ENCODE measurements around the gene LGALS1.
"Not testable (repeated sequence)": the region's sequence is repeated elsewhere in the genome, so short reads cannot be mapped to it uniquely, and the experiment has no call there.

The LGALS1 gene

DNA sequence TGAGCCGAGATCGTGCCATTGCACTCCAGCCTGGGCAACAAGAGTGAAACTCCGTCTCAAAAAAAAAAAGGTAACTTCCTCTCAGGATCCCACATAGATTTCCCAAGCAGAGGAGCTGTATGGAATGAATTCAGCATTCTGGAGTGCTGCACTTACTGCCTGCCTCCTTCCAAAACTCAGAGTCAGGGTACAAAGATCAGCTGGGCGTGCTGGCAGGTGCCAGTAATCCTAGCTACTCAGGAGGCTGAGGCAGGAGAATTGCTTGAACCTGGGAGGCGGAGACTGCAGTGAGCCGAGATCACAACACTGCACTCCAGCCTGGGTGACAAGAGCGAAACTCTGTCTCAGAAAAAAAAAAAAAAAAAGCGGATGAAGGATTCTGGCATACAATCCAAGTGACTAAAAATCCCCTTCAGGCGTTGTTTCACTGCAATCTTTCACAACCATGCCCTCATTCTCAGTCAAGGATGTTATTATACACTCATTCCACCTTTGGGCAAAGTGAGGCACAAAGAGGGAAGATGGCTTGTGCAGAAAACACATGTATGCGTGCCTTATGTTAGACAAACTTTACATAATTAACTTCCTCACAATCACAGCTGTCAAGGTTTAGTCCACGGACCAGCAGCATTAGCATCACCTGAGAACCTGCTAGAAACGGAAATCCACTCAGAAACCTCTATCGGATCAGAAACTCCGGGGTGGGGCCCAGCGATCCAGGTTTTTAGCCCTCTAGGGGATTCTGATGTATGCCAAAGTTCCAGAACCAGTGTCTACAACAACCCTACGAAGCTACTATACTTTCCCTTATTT, 9.6 kb downstream of the LGALS1 start:
- DNase-seq (ENCODE audit: insufficient read length, low spot score) (no peak), FAIRE-seq (no peak)

DNA sequence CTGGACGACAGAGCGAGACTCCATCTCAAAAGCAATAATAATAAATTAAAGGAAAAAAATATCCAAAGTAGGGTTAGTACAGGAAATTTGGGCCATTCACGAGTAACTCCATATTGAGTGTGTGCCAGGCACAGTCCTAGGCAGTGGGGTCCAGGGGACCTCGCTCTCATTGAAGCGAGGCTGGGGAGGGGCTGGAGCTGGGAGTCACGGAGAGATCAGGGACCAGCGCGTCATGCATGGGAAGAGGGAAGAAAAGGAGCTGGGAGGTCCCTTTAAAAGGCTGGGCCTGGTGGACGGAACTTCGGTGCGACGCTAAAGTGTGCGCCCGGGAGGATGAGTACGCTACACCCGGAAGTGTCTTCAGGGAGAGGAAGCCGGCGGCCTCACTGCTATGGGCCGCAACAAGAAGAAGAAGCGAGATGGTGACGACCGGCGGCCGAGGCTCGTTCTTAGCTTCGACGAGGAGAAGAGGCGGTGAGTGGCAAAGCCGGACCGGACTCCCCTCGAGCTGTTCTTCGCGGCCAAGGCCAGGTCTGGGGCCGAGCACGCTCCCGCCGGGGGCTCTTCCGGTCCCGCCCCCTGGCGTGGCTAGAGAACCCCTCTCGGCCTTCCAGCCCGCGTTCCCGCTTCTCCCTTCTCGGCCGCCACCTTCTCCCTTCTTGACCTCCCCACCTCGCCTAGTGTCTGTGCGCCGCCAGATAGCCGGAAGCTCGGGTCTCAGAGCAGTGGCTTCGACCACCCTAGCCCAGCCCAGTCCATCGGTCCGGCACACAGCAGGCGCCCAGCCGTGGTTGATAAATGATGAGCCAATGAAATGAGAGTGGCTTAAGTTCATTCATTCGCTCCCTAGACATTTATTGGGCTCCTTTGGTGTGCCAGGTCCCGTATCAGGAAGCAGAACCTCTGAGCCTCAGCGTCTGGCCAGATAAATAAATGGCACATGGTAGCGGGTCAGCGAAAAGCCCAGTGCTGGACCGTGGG, 10.9 kb downstream of the LGALS1 start, which contains the start of gene NOL12:
NOL12 (plus strand) TSS at position 342 of the 981 bp plus-strand sequence; CDS start at position 392, 50 bp downstream.
- DNase-seq (ENCODE audit: insufficient read length, low spot score) (peak; percentile 61), FAIRE-seq (peak; percentile 77)

DNA sequence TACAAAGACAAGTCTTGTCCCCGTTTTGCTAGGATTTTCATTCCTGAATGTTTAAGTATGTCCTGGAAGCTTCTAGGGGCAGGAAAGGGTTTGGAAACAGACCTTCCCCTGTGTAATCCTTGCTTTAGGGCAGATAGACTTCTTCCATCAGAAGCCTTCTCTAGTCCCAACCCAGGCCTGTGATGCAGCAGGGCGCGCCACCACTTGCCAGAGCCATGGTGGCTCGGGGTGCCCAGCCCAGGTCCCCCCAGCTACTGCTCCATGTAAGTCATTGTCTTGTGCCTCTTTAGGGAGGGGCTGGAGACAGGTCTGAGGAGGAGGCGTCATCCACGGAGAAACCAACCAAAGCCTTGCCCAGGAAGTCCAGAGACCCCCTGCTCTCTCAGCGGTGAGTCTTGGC, 15.0 kb downstream of the LGALS1 start:
- DNase-seq (ENCODE audit: insufficient read length, low spot score) (no peak), FAIRE-seq (no peak)

DNA sequence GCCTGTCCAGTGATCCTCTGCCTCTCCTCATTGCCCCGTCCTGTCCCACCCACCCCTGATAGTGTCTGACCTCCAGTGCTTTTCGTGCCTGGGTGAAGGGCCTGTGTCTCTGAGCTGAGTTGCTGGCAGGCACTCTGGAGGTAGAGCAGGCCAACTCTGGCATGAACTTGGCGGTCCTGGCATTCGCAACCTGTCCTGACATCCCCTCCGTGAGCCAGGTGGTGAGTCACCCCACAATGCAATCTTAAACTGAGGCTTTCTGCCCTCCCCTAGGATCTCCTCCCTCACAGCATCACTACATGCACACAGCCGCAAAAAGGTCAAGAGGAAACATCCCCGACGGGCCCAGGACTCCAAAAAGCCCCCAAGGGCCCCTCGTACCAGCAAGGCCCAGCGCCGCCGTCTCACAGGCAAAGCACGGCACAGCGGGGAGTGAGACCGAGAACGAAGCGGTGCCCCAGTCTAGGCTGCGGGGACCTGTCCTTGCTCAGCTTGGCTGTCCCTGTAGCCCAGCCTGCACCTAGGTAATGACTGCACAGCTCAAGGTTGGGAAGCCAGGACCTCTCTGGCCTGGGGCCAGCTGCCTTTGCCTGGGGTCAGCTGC, 15.6 kb downstream of the LGALS1 start:
- DNase-seq (ENCODE audit: insufficient read length, low spot score) = no peak
- no peak for FAIRE-seq

DNA sequence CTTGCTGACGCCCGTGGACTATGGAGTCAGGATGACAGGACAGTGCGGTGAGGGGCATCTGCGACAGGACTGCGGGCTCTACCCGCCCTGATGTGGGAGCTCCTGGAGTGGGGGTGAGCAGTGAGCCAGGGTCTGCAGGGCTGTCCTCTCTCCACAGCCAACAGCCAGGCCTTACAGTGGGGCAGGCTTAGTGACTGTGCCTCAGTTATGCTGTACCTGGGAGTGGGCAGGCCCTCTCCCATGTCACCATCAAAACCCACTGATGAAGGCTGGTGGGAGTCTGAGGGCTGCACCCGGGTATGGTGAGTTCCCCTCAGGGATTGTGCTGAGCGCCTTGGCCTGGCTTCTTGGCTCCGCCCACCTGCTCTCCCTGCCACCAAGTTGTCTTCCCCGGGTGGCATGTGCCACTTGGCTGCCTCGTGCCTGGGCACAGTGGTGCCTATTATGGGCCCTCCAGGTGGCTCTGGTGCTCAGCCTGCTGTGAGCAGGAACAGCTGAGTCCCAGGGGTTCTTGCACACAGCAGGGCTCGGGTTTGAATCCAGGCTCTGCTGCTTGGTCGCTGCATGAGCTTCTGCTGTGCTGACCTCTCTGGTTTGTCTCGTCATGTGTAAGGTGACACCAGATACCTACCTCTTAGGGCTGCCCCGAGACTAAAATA, 17.3 kb downstream of the LGALS1 start:
- no peak for FAIRE-seq

DNA sequence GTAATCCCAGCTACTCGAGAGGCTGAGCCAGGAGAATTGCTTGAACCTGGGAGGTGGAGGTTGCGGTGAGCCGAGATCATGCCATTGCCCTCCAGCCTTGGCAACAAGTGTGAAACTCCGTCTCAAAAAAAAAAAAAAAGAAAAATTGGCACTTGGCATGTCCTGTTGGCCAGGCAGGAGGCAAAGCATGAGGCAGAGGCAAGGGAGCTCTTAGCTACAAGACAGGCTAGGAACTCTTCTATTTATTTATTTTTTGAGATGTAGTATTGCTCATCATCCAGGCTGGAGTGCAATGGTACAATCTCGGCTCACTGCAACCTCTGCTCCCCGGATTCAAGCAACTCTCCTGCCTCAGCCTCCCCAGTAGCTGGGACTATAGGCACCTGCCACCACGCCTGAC, 18.7 kb downstream of the LGALS1 start:
- DNase-seq (ENCODE audit: insufficient read length, low spot score); FAIRE-seq: not testable (repeated sequence)

More for the DNA sequence above, 17.3 kb downstream of the LGALS1 start:
- no peak for DNase-seq (ENCODE audit: insufficient read length, low spot score)

DNA sequence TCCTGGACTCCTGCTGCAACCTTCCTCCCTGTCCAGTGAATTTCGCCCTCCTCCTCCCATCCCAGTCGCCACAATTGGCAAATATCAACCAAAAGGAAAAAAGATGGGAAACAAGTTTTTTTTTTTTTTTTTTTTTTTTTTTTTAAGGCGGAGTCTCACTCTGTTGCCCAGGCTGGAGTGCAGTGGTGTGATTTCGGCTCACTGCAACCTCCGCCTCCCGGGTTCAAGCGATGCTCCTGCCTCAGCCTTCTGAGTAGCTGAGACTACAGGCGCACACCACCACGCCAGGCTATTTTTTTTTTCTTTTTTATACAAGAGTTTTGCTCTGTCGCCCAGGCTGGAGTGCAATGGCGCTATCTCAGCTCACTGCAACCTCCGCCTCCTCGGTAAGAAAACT, 20.8 kb downstream of the LGALS1 start:
- FAIRE-seq; DNase-seq (ENCODE audit: insufficient read length, low spot score): not testable (repeated sequence)

DNA sequence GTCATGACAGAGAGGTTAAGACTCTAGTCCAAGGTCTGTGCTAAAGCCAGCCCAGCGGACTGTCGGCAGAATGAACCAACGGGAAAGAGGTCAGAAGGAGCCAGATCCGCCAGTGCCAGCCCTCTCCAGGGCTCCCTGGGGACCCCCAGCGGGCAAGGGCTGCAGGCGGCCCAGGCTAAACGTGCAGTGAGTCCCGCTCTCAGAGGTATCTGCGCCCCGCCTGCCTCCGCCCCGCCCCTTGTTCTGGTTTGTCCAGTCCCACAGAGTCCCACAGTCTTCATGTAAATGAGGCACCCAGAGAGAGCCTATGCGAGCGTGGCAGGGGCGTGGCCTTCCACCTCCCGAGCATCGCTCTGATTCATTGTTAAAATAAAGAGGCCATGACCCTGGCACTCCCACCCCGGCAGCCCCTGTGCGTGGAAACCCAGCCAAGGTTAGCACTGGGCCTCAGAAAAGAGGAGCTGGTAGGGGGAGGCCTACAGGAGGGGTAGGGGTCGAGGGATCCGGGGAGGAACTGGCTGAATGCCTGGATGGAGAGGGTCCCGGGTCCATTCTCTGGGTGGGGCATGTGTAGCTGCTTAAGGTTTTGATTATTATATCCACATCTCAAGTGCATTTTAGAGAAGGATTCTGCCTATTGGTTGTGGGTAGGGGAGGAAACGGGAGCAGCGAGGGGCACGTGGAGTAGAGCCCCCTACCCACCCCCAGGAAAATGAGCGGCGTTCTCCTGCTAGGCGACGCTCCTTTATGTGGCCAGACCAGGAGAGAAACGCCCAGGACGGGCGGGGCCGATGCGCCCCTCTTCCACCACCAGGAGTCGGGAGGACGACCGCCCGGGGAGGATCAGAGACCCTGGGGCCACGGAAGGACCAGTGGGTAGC, 21.5 kb downstream of the LGALS1 start, which contains the start of gene TRIOBP:
TRIOBP (plus strand) TSS at position 392 of the 881 bp plus-strand sequence. CDS start 4,318 bp downstream, outside the sequence.
- DNase-seq (ENCODE audit: insufficient read length, low spot score) = peak; percentile 86
- peak; percentile 4 for FAIRE-seq

DNA sequence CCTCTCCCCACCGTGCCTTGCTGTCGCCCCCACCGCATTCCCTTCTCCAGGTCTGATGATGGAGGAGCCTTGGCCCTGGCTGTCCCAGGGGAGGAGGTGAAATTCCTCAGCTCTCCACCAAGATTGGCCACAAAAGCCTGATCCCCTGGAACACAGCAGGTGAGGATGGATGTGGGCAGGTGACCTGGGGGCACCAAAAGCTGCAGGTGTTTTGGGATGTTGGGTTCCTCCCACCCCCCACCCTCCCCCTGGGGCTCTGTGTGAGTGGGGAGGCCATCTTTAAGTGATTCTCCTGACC, 22.1 kb downstream of the LGALS1 start:
- DNase-seq (ENCODE audit: insufficient read length, low spot score) = no peak
- FAIRE-seq = no peak

DNA sequence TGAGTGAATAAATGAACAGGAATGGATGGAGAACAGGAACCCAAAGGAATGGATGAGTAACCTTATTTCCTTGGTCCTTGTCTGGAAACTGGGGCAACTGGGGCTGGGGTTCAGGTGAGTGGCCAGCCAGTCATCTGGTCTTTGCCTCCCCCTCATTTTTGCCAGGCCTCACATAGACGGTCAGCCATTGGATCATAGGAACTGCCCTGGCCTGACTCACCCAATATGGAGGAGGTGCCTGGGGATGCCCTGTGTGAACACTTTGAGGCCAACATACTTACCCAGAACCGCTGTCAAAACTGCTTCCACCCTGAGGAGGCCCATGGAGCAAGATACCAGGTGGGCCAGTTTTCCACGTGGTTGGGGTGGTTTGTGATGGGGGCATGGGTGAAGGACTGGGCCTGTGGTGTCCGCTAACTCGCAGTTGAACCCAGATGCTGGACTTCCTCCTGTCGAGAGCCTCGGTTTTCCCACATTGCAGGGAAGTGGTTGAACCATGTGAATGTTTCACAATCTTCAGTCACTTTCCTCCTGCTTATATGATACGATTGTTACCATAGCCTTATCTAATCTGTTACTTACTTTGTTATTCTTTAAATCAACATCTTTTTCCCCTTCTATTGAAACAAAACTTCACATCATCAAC, 25.8 kb downstream of the LGALS1 start:
- FAIRE-seq (no peak), DNase-seq (ENCODE audit: insufficient read length, low spot score) (no peak)

DNA sequence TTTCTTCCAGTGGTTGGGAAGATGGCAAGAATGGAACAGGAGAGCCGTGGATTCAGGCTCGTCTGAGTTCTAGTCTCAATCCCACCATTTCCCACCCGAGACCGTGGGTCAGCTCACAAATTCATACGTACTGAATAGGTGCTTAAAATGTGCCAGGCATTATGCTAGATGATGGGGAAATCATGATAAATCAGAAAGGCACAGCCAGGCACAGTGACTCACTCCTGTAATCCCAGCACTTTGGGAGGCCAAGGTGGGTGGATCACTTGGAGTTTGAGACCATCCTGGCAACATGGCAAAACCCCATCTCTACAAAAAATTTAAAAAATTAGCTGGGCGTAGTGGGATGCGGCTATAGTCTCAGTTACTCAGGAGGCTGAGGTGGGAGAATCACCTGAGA, 28.5 kb downstream of the LGALS1 start:
- DNase-seq (ENCODE audit: insufficient read length, low spot score) (no peak), FAIRE-seq (no peak)

DNA sequence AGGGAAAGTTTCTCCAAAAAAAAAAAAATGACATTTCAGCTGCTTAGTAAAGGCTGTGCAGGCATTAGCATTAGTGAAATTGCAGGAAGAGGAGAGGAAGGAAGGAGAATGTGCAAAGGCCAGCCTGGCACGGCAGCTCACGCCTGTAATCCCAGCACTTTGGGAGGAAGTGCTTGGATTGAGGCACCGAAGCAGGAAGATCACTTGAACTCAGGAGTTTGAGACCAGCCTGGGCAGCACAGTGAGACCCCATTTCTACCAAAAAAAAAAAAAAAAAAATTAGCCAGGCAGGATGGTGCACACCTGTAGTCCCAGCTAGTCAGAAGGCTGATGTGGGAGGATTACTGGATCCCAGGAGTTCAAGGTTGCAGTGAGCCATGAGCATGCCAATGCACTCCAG, 29.2 kb downstream of the LGALS1 start:
- no peak for FAIRE-seq
- no peak for DNase-seq (ENCODE audit: insufficient read length, low spot score)

DNA sequence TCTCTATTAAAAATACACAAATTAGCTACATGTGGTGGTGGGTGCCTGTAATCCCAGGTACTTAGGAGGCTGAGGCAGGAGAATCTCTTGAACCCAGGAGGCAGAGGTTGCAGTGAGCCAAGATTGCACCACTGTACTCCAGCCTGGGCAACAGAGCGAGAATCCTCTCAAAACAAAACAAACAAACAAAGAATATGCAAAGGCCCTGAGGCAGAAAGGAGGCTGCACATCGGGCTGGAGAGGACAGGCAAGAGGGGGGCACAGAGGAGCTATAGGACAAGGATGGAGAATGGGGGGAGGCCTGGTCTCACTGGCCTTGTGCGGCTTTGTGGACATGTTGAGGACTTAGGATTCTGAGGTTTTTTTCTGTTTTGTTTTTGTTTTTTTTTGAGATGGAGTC, 29.8 kb downstream of the LGALS1 start:
- DNase-seq (ENCODE audit: insufficient read length, low spot score) = no peak
- no peak for FAIRE-seq

DNA sequence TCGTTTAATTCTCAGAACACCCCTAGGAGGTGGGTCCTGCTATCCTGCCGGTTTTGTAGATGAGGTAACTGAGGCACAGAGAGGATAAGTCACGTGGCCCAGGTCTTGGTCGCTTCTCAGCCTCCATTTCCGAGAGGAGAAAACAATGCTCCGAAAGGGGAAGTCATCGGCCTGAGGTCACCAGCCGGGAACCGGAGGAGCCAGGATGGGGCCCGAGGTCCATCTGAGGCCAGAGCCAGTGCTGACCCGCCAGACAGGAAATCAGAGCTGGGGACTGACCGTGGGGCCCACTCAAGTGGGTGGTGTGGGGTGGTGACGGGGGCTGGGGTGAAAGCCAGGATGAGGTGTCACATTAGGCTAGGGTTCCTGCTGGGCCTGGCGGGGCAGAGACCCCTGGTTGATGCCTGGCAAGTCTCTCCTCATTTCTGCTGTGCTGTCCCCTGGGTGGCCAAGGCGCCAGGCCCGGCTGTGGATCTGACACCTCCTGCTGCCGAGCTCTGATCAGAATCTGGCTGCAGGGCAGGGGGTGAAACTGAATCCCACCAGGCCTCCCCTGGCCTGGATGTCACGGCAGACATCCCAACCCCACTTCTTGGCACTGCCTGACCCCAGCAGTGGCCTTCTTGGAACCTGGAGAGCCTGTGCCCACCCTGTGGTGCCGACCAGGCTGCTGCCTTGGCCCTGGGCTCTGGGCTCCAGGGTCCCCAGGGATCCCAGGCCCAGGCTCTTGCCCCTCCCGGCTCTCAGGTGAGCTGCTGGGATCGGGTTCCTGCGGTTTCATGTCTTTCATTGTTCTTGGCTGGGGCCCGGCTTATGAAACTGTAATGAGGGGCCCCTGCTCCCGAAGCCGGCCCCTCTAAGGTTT, 33.4 kb downstream of the LGALS1 start:
- no peak for FAIRE-seq
- no peak for DNase-seq (ENCODE audit: insufficient read length, low spot score)

DNA sequence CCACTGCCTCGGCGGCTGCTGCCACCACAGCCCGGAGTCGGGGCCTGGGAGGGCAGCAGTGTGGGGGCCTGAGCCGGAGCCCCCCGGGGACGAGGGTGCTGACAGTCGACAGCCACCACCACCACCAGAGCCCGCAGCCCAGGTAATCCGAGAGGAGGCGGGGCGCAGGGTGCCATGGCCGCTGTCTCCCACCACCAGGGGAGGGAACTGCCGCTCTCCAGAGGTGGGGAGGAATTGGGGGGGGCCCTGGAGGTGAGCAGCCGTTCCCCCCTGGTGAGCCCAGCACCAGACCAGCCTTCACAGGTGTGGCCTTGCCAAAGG, 34.0 kb downstream of the LGALS1 start:
- FAIRE-seq (no peak), DNase-seq (ENCODE audit: insufficient read length, low spot score) (no peak)

DNA sequence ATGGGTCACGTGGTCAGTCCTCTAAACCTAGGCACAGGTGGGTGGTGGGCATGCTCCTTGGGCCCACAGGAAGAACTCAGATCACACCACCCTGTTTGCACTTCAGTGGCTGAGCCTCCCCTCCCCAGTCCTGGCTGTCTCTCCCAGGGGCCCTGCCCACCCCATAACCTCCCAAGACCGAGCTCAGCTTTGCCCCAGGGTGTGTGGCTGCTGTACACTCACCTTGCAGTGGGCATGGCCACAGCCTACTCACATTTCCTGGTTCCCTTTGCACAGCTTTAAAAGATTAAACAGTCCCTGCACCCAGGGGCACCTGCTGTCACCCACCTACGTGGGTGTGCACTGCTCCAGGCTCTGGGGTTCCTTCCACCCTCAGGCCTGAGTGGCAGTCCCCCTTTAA, 35.2 kb downstream of the LGALS1 start:
- FAIRE-seq = no peak

DNA sequence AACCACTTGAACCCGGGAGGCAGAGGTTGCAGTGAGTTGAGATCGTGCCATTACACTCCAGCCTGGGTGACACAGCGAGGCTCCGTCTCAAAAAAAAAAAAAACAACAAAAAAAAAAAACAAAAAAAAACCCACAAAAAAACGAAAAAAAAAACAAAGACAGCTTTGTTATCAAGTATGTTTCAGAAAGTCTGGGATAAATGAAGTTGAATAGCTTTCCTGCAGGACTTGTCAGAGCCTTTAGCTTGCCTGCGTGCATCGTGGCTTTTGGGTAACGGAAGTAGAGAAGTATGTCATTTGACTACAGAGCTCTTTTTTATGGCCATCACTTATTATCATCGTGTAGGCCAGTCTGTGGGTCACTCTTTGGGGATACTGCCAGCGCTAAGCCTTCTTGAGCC, 36.1 kb downstream of the LGALS1 start:
- FAIRE-seq (no peak), DNase-seq (ENCODE audit: insufficient read length, low spot score) (no peak)

More for the DNA sequence above, 35.2 kb downstream of the LGALS1 start:
- no peak for DNase-seq (ENCODE audit: insufficient read length, low spot score)

DNA sequence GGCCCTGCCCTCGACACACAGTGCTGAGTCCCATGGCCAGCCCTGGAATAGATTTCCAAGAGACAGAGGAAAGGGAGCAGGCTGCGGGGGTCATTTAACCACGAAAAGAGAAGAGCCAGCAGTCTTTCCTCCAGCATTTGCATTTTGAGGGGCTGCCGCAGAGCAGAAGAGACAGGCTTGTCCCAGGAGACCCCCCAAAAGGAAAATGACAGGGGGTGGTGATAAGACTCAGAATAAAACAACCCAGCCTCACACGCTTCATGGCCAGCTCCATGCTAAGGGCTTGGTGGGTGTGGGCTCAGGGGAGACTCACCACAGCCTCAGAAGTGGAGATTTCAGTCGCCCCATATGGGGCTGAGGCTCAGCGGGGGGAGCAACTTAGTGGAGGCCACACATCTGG, 38.3 kb downstream of the LGALS1 start:
- no peak for FAIRE-seq

More for the DNA sequence above, 38.3 kb downstream of the LGALS1 start:
- no peak for DNase-seq (ENCODE audit: insufficient read length, low spot score)

Data from HTR-8/SVneo (cell line).